ENCODE data around the gene ANKH. TPM values are rescaled to one million over a fixed set of nuclear protein-coding genes. Genes with fewer than 3 reads are reported as not detected.

The ANKH gene
- total and polyA plus RNA-seq, 2 experiments from 2014 or later, result 27.6 to 29.9 TPM

DNA sequence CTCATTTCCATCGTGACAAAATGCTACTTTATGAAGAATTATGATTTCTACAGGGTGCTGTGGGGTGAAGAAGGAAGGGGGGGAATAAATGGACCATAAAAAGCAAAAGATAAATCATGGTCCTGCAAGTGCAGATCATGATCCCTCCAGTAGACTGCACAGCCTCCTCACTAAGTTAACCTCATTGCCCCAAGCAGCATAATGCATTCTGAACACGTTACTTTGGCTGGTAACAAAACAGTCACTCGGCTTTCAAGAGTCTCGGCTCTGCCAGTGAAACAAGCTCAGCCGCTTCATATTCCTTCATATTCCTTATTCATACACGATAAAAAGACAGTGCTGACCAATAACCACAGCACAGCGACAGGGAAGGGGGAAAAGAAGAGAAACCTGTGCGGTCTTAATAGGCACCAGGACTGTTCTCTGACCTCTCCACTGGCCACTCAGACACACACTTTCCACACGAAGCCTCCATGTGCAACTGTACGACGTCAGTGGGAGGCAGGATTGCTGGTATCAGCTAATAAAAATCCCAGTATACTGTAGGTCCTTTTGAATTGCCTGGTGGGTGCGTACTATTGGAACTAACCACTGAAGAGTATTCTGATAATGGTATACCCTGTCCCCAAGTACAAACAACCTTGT is 60.5 kb downstream of the ANKH start:
- H2AFZ ChIP-seq, result no peak overlapping the region
- no peaks in the 10 kb centered on the region for H3K9me2 ChIP-seq (replicated peaks; ENCODE audit: insufficient read depth)
- no peaks in the 10 kb centered on the region for H3K4me1 ChIP-seq (ENCODE audit: insufficient read depth)
- no peak for TF ChIP-seq EZH2phosphoT487 (IDR thresholded peaks at IDR 0.05; ENCODE audit: low read depth, severe bottlenecking, unreplicated experiment)
- TF ChIP-seq, protein P1, sequence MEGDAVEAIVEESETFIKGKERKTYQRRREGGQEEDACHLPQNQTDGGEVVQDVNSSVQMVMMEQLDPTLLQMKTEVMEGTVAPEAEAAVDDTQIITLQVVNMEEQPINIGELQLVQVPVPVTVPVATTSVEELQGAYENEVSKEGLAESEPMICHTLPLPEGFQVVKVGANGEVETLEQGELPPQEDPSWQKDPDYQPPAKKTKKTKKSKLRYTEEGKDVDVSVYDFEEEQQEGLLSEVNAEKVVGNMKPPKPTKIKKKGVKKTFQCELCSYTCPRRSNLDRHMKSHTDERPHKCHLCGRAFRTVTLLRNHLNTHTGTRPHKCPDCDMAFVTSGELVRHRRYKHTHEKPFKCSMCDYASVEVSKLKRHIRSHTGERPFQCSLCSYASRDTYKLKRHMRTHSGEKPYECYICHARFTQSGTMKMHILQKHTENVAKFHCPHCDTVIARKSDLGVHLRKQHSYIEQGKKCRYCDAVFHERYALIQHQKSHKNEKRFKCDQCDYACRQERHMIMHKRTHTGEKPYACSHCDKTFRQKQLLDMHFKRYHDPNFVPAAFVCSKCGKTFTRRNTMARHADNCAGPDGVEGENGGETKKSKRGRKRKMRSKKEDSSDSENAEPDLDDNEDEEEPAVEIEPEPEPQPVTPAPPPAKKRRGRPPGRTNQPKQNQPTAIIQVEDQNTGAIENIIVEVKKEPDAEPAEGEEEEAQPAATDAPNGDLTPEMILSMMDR (IDR thresholded peaks at IDR 0.05; ENCODE audit: poor library complexity), result no peak
- no peak for TF ChIP-seq EZH2 (IDR thresholded peaks at IDR 0.05; ENCODE audit: borderline replicate concordance)
- H3K27me3 ChIP-seq, result no peaks in the 10 kb centered on the region
- no peaks in the 10 kb centered on the region for H3K79me2 ChIP-seq
- no peak overlapping the region for H3K27ac ChIP-seq
- no peak for DNase-seq (ENCODE audit: low spot score)
- no peaks in the 10 kb centered on the region for H4K20me1 ChIP-seq (ENCODE audit: insufficient read depth, poor library complexity, severe bottlenecking)
- no peak overlapping the region for H3K4me3 ChIP-seq
- no peak overlapping the region for H3K4me2 ChIP-seq
- WGBS (ENCODE audit: low lambda C conversion rate, missing lambda C conversion rate), result 83% methylated on average over 12 of the region's 12 CpGs
- H3K36me3 ChIP-seq (replicated peaks; ENCODE audit: insufficient read depth, low read depth), result no peaks in the 10 kb centered on the region
- no peaks in the 10 kb centered on the region for H3K9me3 ChIP-seq (ENCODE audit: low read depth)

DNA sequence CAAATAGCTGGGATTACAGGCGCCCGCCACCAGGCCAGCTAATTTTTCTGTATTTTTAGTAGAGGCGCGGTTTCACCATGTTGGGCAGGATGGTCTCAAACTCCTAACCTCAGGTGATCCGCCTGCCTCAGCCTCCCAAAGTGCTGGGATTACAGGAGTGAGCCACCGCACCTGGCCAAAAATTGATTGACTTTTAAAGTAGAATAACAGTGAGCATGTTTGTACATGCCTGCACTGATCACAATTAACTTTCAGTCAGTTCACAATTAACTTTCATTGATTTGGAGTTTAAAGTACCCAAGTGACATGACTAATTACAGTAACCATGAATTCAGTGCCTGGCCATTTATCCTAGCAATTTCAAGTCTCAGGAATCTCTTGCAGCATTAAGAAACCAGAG is 61.3 kb downstream of the ANKH start:
- no peak overlapping the region for H2AFZ ChIP-seq
- TF ChIP-seq EZH2 (IDR thresholded peaks at IDR 0.05; ENCODE audit: borderline replicate concordance), result no peak
- TF ChIP-seq EZH2phosphoT487 (IDR thresholded peaks at IDR 0.05; ENCODE audit: low read depth, severe bottlenecking, unreplicated experiment), result no peak
- TF ChIP-seq, protein P1 (IDR thresholded peaks at IDR 0.05; ENCODE audit: poor library complexity), result no peak
- H3K36me3 ChIP-seq (replicated peaks; ENCODE audit: insufficient read depth, low read depth), result no peaks in the 10 kb centered on the region
- H3K9me3 ChIP-seq (ENCODE audit: low read depth), result no peaks in the 10 kb centered on the region
- DNase-seq (ENCODE audit: low spot score), result no peak
- H3K27ac ChIP-seq, result no peak overlapping the region
- H3K4me3 ChIP-seq, result no peak overlapping the region
- WGBS (ENCODE audit: low lambda C conversion rate, missing lambda C conversion rate), result 93% methylated on average over 6 of the region's 6 CpGs
- H3K27me3 ChIP-seq, result no peaks in the 10 kb centered on the region
- H3K79me2 ChIP-seq, result no peaks in the 10 kb centered on the region
- no peaks in the 10 kb centered on the region for H3K9me2 ChIP-seq (replicated peaks; ENCODE audit: insufficient read depth)
- no peak overlapping the region for H3K4me2 ChIP-seq
- no peaks in the 10 kb centered on the region for H3K4me1 ChIP-seq (ENCODE audit: insufficient read depth)
- no peaks in the 10 kb centered on the region for H4K20me1 ChIP-seq (ENCODE audit: insufficient read depth, poor library complexity, severe bottlenecking)

DNA sequence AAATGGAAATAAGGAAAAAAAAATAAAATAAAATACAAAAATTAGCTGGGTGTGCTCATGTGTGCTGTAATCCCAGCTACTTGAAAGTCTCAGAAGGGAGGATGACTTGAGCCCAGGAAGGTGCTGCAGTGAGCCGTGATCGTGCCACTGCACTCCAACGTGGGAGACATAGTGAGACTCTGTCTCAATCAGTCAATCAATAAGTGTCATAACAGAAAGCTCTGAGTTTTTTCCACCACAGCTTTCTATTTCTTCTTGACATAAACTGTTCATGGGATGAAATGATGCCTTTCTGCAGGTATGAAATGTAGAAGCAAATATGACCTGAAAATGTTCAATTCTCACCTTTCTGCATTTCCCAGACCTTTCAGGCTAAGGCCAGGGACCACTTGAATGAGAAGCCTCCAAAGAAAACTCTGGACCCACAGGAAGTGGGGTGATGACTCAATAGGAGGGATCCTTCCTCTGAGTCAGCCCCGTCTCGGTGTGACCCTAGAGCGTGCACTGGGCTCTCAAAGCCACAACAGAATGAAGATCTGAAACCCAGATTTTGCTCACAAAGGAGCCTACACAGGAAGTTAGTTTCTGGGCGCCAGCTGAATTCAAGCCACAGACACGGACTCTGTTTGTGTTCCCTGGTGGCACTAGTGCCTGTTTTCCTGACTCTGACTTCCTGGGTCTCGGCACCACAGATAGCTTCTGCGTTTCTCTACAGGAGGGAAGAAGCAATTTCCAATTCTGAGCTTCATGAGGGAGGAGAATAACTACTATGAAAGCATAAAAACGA is 62.0 kb downstream of the ANKH start:
- Histone ChIP-seq H3K79me2 (no peaks in the 10 kb centered on the region), H4K20me1 (ENCODE audit: insufficient read depth, poor library complexity, severe bottlenecking) (no peaks in the 10 kb centered on the region), H3K36me3 (replicated peaks; ENCODE audit: insufficient read depth, low read depth) (no peaks in the 10 kb centered on the region), H3K4me1 (ENCODE audit: insufficient read depth) (no peaks in the 10 kb centered on the region), H2AFZ (no peak overlapping the region), H3K27ac (no peak overlapping the region), H3K27me3 (no peaks in the 10 kb centered on the region), H3K4me2 (no peak overlapping the region), H3K4me3 (no peak overlapping the region), H3K9me2 (replicated peaks; ENCODE audit: insufficient read depth) (no peaks in the 10 kb centered on the region), H3K9me3 (ENCODE audit: low read depth) (no peaks in the 10 kb centered on the region)
- 91% methylated on average over 11 of the region's 11 CpGs for WGBS (ENCODE audit: low lambda C conversion rate, missing lambda C conversion rate)
- TF ChIP-seq, protein P1 (IDR thresholded peaks at IDR 0.05; ENCODE audit: poor library complexity), result no peak
- TF ChIP-seq EZH2phosphoT487 (IDR thresholded peaks at IDR 0.05; ENCODE audit: low read depth, severe bottlenecking, unreplicated experiment) (no peak), EZH2 (IDR thresholded peaks at IDR 0.05; ENCODE audit: borderline replicate concordance) (no peak)
- no peak for DNase-seq (ENCODE audit: low spot score)
